HG02852 (cell line): ENCODE results near the gene S1PR4.
"Not testable (repeated sequence)": the region's sequence is repeated elsewhere in the genome, so short reads cannot be mapped to it uniquely, and the experiment has no call there.

Source experiments
- ATAC-seq: cut with Tn5 transposase; IDR thresholded peaks from one replicate; pipeline ENCODE4 v1.9.1; 2021; ENCODE audit warnings: mild to moderate bottlenecking, moderate library complexity; ENCODE audit not compliant: unreplicated experiment

The S1PR4 gene

DNA sequence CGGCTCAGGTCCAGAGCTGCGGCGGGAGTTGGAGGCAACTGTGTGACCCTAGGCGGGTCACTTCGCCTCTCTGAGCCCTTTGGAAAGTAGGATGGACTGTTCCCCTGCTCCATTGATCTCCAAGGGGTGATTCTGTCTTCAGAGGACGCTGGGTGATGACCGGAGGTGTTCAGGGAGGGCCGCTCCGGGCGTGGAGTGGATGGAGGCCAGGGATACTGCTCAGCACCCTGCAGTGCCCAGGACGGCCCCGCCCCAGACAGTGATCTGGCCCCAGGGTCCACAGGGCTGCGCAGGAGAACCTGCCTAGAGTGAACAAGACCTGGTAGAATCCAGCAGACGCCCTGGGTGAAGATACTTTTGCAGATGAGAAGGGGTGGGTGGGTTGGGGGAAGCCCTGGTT, 14.1 kb downstream of the S1PR4 start:
- no peak for ATAC-seq

DNA sequence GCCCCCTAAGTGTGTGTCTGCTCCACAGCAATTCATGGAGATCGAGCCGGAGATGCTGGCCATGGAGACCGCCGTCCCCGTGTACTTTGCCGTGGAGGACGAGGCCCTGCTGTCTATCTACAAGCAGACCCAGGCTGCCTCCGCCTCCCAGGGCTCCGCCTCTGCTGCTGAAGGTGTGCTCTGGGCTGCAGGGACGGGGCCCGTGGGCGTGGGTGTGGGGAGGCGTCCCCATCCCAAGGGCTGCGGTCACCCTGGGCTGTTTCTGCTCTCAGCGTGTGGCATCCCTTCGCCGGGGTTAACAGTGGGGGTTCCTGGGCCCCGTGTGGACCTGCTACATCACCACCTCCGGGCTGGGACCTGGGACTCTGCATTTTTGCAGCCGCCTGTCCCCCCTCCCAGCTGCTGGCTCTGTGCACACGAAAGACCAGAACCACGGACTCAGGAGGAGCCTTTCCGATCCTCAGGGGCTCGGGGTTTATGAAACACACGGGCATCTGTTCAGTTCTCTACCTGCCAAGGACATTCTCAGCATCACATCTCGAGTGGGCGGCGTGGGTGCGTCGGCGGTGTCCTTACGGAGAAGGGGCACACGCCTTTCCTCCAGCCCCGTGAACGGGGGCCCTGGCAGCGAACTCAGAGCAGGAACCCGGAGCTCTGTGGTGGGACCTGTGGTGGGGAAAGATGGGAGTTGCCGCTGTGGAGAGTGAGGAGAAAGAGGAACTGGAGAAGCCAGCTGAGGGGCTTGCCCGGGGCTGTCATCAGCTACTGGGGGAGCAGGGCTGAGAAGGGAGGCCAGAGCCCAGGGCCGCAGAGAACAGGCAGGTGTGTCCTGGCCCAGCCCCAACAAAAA, 14.9 kb downstream of the S1PR4 start:
- ATAC-seq, result no peak

DNA sequence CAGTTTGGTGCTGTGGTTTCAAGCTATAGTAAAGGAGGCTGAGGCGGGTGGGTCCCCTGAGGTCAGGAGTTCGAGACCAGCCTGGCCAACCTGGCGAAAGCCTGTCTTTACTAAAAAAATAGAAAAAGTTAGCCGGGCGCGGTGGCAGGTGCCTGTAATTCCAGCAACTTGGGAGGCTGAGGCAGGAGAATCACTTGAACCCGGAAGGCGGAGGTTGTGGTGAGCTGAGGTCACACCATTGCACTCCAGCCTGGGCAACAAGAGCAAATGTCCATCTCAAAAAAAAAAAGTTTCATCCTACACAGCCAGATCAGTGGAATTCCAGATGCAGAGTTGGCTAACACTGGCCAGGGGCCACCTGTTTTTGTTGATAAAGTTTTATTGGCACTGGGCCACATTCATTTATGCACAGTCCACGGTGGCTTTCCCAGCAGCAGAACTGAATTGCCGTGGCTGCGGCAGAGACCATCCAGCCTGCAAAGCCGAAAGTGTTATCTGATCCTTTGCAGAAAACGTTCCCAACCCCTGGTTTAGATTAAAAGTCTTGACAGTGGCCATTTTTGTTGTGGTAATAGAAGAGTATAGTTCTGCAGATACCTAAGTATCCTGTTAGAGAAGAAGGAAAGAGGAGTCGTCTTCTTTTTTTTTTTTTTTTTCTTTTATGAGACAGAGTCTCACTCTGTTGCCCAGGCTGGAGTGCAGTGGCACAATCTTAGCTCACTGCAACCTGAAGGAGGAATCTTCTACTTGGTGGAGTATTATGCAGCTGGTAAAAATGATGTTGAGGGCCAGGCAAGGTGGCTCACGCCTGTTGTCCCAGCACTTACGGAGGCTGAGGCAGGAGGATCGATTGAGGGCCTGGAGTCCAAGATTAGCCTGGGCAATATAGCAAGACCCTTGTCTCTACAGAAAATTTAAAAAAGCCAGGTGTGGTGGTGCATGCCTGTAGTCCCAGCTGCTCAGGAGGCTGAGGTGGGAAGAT, 15.8 kb downstream of the S1PR4 start:
- no peak for ATAC-seq

DNA sequence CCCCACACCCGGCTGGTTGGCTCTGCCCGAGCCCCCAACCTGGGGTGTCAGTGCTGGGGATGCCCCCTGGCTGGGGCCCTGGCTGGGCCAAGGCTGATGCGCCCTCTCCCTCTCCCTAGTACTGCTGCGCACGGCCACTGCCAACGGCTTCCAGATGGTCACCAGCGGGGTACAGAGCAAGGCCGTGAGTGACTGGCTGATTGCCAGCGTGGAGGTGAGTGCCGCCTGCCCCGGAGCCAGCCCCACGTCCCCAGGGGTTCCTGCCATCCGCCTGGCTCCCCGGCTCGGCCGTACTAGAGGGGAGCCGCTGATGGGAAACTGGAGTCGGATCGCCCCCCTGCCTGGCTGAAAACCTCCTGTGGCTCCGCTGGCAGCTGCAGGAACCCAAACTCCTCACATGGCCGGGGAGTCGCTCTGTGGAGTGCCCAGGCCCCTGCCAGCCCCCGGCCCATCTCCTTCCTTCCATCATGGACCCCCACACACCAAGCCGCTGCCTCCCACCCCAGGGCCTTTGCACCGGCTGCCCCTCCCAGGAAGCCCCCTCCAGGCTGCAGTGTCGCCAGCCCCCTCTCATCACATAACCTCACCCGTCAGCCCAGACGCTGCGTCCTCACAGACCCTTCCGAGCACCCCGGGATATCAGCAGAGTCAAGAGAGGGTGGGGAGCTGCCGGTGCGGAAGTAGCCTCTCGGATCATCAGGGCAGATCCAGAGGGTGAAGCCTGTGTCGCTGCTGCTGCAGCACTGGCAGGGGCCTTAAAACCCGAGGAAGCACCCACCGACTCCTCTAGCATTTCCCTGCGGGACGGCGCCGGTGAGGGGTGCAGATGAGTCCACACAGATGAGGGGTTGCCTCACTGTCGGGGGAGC, 17.7 kb downstream of the S1PR4 start:
- no peak for ATAC-seq

DNA sequence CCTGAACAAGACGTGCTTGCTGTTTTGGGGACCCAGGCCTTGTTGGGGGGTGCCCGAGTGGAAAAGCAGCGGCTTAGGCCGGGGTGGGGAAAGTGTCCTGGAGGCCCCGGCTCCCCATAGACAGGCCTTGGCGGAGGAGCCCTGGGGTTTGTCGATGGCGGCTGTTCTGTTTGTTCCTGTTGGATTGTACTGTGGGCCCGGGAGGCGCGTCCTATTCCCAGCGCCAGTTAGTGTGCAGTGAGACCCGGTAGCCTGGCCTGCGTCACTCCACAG, 18.3 kb downstream of the S1PR4 start:
- no peak for ATAC-seq

DNA sequence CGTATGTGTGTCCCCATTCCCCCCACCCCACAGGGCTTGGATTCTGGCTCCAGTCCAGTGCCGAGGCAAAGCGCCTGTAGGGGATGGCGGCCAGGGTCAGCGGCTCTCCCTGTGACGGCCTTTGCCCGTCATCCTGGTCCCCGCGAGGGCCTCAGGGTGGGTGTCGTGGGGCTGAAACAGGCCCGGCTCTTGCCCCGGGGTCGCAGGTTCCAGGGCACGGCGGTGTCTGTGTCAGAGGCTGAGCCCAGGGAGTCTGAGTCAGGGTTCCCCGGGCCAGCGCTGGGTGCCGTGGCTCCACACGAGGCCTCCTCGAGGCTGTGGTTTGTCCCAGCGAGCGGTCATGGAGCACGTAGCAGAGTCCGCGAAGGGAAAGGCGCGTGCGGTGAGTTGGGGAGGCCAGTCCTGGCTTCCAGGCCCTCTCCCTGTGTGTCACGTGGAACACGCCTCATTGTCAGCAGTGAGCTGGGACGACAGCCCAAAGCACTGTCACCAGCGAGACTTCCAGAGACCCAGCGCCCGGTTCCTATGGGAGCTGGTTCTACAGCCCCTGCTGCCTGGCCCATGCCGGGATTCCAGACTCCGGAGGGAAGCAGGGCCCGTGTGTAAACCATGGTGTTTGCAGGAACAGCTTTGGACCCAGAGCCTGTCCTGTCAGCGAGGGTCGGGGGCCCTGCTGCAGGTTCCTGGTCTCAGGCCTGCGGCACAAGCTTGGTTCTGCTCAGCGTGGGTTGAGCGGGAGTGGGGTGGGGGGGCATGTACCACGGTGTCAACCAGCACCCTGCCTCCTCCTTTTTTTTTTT, 20.5 kb downstream of the S1PR4 start:
- ATAC-seq, result no peak

DNA sequence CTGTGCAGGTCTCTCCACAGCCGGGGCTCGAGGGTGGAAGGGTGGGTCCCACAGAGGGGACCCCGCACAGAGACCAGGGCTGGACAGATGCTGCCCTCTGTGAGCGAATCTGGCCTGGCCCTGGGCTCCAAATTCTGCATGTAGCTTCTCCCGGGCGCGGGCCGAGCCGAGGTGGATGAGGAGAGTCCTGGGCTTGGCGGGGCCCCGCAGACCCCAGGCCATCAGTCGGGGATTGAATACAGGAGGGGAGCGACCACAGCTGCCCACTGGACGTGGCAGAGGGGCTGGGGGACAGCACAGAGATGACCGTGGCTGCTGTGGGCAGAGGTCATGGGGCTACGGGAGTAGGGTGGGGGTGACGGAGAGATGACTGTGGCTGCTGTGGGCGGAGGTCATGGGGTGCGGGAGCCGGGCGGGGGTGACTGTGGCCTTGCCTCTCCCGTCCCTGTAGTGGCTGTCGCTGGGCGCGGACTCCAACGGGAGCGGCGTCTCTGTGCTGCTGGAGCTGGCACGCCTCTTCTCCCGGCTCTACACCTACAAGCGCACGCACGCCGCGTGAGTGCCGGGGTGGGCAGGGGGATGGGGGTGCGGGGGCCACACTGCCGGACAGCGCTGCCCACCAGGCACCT, 22.6 kb downstream of the S1PR4 start:
- ATAC-seq, result no peak

DNA sequence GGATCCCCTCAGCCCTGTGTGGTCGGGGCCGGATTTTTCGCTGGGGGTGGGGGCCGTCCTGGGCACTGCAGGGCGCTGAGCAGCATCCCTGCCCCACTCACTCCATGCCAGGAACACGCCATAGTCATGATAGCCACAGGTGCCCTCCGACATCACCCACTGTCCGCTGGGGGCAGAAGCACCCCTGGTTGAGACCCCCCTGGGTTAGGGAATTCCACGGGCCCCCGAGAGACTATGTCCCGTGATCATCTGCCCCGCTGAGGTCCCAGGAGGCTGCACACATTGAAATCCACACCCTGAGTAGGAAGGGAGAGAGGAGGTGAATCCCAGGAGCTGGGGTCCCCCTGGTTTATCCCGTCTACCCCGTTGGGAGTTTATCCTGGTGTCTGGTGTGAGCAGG, 23.3 kb downstream of the S1PR4 start:
- no peak for ATAC-seq

DNA sequence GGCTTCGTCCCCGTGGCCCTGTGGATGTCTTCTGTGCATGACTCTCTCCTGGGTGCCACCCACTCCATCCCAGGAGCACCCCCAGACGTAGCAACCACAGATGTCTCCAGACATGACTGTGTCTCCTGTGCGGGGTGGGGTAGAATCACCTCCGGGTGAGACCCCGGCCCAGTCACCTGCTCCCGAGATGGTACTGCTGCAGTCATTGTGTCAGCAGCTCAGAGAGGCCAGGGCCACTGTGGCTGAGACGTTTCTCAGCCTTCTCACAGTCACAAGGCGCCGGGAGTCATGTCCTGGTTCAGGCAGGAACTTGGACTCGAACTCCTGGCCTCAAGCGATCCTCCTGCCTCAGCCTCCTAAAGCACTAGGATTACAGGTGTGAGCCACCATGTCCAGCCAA, 23.8 kb downstream of the S1PR4 start:
- ATAC-seq, result no peak

DNA sequence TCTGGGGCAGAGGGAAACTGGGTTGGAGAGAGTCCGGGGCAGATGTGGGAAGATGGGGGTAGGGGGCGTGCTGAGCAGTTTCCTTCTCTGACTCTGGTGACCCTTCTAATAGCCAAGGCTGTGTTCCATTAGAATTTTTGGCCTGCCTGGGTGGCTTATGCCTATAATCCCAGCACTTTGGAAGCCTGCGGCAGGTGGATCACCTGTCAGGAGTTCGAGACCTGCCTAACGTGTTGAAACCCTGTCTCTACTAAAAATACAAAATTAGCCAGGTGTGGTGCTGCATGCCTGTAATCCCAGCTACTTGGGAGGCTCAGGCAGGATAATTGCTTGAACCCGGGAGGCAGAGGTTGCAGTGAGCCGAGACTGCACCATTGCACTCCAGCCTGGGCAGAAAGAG, 24.3 kb downstream of the S1PR4 start:
- not testable (repeated sequence) for ATAC-seq

DNA sequence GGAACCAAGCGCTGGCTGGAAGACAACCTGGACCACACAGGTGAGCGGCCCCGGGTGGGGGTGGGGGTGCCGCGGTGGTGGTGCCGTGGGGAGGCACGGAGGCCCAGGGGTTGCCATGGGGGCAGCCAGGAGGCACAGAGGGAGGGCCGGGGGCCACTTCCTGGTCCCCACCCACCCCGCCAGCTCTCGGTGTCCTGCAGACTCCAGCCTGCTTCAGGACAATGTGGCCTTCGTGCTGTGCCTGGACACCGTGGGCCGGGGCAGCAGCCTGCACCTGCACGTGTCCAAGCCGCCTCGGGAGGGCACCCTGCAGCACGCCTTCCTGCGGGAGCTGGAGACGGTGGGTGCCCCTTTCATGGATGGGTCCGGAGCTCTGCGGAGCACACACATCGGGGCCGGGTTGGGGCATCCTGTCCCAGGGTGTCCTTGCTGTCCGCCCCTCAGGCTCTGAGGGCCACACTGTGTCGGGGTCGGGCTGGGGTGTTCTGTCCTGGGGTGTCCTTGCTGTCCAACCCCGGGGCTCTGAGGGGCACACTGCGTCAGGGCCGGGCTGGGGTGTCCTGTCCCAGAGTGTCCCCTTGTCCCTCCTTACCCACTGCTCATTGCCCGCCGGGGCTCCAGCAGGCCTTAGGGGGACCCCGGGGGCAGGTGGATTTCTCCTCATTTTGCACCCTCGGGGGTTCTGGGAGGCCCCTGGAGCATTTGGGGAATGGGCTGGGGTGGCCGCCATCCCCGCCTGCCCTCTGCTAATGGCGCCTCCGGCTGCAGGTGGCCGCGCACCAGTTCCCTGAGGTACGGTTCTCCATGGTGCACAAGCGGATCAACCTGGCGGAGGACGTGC, 25.5 kb downstream of the S1PR4 start:
- no peak for ATAC-seq

DNA sequence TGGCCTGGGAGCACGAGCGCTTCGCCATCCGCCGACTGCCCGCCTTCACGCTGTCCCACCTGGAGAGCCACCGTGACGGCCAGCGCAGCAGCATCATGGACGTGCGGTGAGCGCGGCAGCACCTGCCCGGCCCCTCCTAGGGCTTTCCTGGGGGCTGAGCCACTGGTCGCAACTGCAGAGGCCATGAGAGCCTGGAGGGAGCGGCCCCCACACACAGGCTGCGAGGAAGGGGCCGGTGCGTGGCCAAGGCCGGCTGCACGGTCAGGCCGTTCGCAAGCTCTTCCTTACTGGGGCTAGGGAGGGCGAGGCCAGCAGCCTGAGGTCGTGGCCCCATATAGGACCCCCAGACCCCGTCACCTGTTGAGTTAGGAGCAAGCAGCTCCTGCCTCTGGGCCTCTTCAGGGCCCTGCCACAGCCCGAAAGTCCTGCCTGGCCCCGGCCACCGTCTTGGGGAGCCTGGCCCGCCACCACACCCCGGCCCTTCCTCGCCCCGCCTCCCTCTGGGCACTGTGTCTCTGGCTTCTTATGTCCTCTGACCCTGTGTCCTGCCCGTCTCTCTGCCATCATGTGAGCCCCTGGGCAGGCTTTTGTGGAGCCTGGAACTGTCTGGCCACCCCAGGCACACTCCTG, 26.2 kb downstream of the S1PR4 start:
- ATAC-seq, result no peak

DNA sequence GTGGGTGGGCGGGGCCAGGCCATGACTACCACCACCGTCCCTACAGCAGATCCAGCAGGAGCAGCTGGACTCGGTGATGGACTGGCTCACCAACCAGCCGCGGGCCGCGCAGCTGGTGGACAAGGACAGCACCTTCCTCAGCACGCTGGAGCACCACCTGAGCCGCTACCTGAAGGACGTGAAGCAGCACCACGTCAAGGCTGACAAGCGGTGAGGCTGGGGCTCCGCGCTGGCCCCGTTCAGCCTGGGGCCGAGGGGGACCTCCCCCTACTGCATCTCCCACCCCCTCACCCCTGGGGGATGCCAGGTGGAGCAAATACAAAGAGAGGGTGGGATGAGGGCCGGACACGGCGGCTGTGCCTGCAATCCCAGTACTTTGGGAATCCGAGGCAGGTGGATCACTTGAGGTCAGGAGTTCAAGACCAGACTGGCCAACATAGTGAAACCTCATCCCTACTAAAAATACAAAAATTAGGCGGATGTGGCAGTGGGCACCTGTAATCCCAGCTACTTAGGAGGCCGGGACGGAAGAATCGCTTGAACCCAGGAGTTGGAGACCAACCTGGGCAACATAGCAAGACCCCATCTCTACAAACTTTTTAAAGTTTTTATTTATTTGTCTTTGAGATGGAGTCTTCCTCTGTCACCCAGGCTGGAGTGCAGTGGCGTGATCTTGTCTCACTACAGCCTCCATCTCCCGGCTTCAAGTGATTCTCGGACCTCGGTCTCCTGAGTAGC, 27.8 kb downstream of the S1PR4 start:
- no peak for ATAC-seq

DNA sequence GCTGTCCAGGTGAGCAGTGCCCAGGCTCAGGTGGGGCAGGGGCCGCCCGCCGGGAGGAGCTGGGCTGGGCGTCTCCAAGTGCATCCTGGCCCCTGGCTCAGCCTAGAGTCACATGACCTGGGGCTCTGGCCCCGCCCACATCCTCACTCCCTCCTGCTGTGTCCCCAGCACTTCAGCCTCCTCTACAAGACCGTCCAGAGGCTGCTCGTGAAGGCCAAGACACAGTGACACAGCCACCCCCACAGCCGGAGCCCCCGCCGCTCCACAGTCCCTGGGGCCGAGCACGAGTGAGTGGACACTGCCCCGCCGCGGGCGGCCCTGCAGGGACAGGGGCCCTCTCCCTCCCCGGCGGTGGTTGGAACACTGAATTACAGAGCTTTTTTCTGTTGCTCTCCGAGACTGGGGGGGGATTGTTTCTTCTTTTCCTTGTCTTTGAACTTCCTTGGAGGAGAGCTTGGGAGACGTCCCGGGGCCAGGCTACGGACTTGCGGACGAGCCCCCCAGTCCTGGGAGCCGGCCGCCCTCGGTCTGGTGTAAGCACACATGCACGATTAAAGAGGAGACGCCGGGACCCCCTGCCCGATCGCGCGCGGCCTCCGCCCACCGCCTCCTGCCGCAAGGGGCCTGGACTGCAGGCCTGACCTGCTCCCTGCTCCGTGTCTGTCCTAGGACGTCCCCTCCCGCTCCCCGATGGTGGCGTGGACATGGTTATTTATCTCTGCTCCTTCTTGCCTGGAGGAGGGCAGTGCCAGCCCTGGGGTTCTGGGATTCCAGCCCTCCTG, 29.1 kb downstream of the S1PR4 start:
- no peak for ATAC-seq

DNA sequence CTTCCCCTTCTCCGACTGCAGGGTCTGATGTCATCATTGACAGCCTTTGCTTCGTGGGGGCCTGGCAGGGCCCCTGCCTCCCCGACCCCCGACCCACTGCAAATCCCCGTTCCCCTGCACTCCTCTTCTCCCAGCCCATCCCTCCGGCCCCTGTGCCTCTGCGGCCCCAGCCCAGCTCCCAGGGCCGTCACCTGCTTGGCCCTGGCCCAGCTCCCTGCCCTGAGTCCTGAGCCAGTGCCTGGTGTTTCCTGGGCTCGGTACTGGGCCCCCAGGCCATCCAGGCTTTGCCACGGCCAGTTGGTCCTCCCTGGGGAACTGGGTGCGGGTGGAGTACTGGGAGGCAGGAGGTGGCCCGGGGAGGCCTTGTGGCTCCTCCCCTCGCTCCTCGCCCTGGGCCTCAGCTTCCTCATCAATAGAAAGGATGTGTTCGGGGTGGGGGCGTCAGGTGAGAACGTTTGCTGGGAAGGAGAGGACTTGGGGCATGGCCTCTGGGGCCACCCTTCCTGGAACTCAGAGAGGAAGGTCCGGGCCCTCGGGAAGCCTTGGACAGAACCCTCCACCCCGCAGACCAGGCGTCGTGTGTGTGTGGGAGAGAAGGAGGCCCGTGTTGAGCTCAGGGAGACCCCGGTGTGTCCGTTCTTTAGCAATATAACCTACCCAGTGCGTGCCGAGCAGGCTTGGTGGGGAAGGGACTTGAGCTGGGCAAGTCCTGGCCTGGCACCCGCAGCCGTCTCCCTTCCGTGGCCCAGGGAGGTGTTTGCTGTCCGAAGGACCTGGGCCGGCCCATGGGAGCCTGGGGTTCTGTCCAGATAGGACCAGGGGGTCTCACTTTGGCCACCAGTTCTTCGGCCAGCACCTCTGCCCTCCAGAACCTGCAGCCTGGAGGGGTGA, 30.0 kb downstream of the S1PR4 start:
- no peak for ATAC-seq

DNA sequence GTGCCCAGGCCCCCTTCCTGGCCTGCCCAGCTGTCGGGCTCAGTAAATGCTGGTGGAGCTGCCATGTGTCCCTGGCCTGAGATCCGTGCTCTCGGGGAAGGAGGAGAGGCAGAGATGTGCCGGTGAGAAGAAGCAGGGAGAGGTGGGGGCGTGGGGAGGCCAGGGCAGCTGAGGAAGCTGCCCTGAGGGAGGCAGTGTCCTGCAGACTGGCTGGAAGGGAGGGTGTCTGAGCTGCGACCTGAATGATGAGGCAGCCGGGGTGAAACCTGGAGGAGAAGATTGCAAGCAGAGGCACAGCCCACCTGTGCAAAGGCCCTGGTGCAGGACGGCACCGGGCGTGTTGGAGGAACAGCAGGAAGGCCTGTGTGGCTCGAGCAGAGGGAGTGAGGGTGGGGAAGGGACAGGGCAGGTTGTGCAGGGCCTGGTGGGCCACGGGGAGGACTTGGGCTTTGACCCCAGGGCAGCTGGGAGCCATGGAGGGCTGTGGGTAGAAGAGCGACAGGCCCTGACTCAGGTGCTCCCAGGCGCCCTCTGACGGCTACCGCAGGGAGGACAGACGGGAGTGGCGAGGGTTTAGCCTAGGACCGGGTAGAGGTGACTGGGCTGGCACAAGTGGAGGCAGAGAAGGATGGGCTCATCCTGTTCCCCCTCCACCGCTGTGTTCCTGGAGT, 31.9 kb downstream of the S1PR4 start:
- no peak for ATAC-seq
